Measurements from ENCODE around the gene GCLM.

The GCLM gene

DNA sequence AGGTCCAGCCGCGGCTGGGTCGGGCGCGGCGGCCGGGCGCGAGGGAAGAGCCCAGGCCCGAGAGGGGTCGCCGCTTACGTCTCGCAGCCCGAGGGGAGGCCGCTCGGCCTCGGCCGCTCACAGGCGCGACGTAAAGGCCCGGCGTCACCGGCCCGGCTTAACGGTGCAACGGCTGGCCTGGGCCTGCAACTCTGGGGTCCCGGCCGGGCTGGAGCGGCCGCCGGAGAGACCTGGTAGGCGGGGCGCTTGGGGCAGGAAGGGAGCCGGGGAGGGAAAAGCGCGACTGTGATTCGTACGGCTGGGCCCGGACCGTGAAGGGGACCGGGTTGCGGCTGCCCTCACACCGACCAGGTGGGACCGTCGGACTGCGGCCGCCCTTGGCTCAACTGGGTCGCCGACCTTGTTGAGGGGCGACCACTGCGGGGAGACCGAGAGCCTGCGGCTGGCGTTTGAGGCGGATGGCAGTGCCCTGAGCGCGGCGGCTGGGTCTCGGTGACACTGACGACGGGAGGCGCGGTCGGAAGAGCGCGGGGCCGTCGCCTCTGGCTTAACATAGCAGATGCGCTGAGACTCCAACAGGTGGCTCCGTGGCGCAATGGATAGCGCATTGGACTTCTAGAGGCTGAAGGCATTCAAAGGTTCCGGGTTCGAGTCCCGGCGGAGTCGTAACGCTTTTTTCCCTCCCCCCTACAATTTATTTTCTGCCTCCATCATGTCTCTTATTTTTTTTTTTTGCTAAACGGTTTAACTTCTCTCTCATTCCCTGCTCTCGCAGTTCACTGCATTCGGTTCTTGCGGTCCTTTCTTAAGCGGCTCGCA, 62.0 kb downstream of the GCLM start:
- peak in 57 of 58 donors; percentile 10 to 90 (median 76) for DNase-seq

DNA sequence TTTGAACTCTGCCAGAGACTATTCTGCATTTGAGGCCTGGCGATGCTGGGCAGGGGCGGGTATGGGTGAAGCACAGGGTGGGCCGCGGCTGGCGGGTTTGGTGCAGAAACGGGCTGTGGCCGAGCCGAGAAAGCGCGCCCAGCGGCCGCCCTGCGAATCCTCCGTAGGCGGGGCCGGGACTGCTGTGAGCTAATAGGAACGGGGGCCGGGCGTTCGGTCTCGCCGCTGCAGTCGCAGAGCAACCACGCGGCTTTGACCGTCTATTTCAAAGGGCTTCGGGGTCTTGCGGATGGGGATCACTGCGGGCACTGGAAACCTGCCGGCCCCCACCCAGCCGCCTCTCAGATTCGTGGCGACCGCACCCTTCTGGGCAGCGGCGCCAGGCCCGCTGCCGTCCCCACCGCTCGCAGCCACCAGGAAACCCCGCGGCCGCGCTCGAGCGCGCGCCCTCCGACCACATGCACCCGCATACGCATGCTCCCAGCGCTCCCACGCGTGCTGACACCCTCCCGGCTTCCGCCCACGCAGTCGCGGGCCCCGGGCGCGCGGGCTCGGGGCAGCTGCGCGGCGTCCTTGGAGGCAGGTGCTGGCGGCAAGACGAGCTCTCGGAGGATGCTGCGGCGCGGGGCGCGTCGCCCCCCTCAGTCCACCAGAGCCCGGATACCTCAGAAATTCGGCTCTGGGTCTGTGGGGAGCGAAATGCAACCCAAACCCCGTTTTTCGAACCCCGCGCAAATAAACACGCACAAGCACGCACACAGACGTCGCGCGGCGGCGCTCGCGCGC, 62.8 kb downstream of the GCLM start:
- DNase-seq = peak in 57 of 58 donors; percentile 54 to 94 (median 86)

DNA sequence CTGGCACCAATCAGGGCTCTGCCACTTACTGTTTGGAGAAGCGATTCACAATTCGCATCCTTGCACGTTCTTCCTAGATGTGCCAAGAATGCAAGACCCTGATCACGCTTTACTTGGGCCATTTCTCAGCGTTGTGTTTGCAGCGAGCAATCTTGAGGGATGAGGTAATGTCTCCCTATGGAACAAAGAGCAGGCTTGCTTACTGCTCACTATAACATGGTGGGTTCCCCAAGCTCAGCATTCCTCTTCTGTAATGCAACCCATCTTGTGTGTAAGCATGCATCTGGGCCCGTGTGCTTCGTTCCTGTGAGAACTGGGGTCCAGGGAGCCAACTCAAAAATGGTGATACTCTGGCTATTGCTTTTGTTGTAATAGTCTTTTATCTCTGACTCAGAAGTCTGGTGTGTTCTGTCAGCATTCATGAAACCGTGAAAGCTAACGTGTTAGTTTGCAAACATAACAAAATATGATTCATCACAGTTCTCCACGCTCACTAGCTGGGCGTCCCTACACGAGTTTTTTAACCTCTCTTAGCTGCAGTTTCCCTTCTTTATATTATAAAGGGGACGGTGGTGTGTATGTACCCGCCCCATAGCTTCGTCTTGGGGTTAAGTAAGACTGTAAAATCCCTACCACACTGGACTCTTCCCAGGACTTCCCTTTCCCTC, 63.6 kb downstream of the GCLM start:
- DNase-seq = peak in 14 of 58 donors; percentile 4 to 71 (median 42)

DNA sequence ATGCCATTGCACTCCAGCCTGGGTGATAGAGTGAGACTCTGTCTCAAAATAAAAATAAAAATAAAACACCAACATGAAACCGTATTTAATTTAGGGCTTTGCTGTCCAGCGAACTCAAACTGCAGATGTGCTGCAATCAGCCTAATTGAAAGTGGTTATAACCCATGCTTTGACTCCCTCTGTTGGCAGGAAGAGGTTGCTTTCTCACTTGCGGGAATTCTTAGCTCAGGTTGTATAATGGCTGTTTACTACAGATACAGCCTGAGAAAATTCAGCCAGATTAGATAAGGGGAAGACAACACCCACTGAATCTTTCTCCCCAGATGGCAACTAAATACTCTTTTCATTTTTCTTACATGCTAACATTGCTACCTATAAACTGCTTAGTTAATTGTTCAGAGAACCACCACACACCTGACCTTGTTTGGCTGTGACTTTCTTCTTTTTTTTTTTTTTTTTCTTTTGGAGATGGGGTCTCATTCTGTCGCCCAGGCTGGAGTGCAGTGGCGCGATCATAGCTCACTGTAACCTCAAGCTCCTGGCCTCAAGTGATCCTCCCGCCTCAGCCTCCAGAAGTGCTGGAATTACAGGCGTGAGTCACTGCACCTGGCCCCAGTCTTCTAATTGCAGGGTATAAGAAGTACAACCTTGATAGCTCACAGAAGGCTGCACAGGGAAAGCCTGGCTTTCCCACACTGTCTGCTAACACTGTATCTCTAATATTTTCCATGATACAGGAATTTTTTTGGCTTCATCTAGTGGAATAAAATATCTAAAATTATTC, 64.8 kb downstream of the GCLM start:
- peak in 24 of 58 donors; percentile 2 to 75 (median 22) for DNase-seq

DNA sequence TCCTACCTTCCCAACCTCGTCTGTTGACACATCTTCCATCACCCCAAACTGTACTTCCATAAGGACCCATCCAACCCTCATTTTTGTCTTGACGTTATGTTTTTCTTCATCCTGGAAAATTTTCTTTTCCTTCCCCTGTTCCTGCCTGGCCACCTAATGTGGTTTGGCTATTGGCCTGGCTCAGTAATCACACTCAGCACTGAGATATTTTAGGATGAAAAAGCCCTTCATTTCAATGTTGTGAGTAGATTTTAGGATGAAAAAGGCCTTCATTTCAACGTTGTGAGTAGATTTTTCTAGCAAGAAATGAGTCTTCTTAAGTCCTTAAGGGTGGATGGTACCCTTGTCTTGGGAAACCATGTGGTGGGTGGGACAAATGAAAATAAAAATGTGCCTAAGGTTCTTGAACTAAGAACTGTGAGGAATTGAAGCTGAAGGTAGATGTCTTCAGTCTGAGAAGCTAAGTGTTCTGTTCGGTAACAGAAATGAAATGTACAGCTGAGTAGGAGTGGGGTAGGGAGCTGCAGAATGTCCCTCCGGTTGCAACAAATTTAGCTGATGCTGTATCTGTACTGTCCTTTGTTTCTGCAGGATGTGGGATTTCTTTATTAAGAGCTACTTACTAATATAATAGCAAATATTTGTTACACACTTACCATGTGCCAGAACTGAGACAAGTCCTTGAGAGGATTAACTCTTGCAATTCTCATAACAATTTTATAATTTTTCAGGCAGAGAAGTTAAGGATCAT, 66.3 kb downstream of the GCLM start:
- no peak for DNase-seq

DNA sequence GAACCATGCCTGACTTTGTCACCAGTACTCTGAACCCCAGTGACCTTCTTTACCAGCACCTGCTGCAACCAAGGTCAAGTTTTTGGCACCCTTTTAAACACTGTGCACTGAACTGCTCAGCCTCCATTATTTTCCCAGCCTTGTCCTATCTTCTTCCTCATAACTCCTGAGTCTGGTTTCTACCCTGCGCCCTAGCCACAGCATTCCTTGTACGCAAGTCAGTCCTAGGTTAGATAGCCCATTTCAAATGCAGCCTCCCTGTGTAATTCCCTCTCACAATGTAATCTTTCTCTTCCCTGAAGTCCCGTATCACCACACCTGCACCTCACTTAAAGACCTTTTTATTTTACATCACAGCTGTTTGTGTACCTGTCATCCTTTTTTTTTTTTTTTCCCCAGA, 67.5 kb downstream of the GCLM start:
- no peak for DNase-seq

DNA sequence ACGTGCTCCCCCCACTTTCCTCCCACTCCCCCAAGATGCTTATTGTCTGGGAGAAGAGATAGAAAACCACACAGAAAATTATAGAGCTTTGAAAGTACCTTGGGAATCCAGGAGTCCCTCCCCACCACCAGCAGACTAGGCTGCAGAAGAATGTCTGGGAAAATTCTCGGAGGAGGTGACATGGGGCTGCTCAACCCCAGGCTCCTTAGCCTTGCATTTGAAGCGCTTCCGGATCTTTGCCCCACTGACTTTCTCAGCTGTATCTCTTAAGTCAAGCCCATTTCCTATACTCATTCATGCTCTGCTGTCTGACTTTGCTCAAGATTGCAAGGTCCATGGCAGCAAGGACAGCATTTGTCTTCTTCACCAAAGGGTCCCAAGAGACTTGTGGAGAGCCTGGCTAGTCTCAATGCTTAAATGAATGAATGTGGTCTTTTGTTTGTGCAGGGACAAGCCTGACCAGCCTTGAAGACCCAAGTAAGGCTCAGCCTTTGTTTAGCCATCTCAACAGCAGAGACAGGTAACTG, 68.2 kb downstream of the GCLM start:
- DNase-seq = no peak

DNA sequence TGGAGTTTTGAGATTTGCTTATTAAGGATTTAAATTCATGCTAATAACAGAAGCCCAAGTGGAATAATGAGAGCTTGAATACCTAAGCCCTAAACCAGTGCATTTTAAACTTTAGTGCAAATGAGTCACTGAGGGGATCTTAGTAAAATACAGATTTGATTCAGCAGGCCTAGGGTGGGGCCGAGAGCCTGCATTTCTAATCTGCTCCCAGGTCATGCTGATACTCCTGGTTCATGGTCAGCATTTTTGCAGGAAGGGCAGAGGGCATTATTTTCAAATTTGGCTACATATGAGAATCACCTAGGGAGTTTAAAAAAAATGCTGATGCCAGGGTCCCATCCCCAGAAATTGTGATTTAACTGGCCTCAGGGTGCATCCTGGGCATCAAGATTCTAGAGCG, 69.5 kb downstream of the GCLM start:
- DNase-seq = no peak

DNA sequence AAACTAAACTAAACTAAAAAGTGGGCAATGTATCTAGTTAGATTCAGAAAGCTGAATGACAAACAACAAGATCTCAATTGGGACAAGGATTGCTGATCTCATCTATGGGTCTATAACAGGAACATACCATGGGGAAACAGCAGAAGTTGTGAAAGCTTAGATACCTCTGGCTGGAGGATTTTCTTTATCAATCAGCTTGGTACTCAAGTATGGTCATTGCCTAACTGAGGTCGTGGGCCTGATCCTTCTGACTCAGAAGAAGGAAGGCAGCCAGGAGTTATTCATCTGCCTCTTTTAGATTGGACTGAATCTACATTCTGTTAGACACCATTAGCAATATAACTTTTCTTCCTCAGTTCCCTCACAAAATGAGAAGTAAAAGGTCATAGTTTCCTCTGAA, 69.9 kb downstream of the GCLM start:
- DNase-seq = no peak

DNA sequence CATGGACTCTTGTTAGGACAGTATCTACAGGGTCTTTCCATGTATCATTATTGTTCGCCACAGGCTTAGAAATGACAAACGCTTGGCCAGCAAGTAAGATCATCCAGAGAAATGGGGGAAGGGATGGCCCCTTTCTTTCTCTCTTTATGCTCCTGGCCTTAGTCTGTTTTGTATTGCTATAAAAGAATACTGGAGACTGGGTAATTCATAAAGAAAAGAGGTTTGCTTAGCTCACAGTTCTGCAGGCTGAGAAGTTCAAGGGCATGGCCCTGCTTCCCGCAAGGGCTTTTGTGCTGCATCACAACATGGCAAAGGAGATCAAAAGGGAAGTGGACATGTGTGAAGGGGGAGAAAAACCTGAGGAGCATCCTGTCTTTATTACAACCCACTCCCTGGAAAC, 71.3 kb downstream of the GCLM start:
- DNase-seq = no peak
